ENCODE data around the gene FAM217B.

The FAM217B gene

DNA sequence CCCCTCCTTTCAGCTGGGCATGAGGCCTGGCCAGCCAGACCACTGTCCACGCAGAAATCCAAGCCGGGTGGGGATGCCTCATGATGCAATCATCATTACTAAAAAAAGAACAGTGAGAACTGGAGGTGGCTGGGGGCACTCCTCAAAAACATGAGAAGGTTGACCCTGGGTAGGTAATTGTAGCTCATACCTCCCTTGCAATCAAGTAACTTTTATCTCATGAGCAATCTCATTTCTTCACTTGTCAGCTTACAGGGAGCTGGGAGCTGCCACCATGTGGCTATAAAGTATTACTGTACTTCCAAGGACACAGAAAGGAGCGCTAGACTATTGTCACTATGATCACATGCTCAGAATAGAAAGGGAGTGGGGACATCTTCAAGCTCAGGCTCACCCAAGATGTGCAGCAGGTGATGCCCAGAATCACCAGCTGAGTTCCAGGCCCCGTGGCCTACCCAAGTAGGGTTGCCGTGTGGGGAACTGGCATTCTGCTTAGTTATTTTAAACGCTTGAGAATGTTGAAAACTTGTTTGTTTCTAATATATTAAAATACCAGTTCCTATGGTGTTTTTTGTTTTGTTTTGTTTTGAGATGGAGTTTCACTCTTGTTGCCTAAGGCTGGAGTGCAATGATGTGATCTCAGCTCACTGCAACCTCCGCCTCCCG is 15.1 kb downstream of the FAM217B start:
- peak; percentile 69 for DNase-seq (ENCODE audit: low read depth)
- no peak overlapping the region for H3K4me3 ChIP-seq (ENCODE audit: low read depth, low read length)
- TF ChIP-seq, protein P1, sequence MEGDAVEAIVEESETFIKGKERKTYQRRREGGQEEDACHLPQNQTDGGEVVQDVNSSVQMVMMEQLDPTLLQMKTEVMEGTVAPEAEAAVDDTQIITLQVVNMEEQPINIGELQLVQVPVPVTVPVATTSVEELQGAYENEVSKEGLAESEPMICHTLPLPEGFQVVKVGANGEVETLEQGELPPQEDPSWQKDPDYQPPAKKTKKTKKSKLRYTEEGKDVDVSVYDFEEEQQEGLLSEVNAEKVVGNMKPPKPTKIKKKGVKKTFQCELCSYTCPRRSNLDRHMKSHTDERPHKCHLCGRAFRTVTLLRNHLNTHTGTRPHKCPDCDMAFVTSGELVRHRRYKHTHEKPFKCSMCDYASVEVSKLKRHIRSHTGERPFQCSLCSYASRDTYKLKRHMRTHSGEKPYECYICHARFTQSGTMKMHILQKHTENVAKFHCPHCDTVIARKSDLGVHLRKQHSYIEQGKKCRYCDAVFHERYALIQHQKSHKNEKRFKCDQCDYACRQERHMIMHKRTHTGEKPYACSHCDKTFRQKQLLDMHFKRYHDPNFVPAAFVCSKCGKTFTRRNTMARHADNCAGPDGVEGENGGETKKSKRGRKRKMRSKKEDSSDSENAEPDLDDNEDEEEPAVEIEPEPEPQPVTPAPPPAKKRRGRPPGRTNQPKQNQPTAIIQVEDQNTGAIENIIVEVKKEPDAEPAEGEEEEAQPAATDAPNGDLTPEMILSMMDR (IDR thresholded peaks at IDR 0.05; ENCODE audit: control insufficient read depth, extremely low read depth, insufficient read depth): peak; percentile 74

DNA sequence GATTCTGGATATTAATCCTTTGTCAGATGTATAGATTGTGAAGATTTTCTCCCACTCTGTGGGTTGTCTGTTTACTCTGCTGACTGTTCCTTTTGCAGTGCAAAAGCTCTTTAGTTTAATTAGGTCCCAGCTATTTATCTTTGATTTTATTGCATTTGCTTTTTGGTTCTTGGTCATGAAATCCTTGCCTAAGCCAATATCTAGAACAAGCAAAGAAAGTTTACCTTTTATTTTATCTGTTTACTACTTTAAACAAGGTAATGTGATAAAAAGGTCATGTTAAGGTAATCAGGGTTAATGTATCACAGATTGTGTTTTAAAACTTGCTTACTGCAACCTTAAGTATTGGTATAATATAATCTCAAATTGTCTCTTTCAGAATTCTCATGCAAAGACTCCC is 17.4 kb downstream of the FAM217B start:
- peak; percentile 81 for DNase-seq (ENCODE audit: low read depth)
- peak overlapping the region; percentile 78 for H3K4me3 ChIP-seq (ENCODE audit: low read depth, low read length)

DNA sequence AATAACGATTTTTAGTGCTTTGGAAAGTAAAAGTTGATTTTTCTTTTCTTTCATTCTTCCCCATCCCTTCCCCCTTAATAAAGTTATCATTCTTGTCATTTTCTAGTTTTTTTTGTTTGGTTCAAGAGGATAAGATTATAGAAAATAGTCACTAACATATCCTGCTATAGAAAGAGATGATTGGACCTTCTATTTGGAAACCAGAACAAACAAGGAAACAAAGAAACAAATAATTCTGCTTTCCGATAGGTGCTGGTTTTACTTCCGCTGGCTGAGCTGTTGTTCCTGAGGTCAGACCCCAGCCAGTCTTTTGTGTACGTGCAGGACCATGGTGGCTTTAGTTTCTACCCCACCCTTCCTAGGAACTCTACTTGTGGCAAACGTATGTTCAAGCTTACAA is 17.9 kb downstream of the FAM217B start, which contains the start of gene CDH26:
Gene CDH26 (plus strand): TSS at position 301 of the 400 bp plus-strand sequence. CDS start 304 bp downstream, outside the sequence.
- peak within 1 kb of the TSS; percentile 78 for H3K4me3 ChIP-seq (ENCODE audit: low read depth, low read length)
- DNase-seq (ENCODE audit: low read depth): no peak
- TF ChIP-seq, protein P1 (IDR thresholded peaks at IDR 0.05; ENCODE audit: control insufficient read depth, extremely low read depth, insufficient read depth): no peak

DNA sequence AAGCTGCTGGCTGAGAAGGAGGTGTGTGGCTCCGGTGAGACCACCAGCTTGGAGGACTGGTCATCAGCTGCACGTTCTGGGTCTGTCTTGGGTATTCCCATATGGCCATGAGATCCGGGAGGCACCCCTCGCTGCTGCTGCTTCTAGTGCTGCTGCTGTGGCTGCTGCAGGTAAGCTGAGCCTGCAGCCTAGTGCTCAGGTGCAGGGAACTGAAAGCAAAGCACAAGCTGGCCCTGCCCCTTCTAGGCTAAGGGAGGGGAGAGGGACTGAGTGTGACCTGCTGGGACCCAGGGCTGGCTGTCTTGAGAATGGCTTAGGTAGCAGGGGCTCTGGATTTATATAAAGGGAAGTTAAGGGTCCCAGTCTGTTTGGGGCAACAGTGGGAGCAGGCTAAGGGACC is 18.4 kb downstream of the FAM217B start:
- DNase-seq (ENCODE audit: low read depth): no peak
- H3K4me3 ChIP-seq (ENCODE audit: low read depth, low read length): peak overlapping the region; percentile 78
- TF ChIP-seq, protein P1 (IDR thresholded peaks at IDR 0.05; ENCODE audit: control insufficient read depth, extremely low read depth, insufficient read depth): no peak

DNA sequence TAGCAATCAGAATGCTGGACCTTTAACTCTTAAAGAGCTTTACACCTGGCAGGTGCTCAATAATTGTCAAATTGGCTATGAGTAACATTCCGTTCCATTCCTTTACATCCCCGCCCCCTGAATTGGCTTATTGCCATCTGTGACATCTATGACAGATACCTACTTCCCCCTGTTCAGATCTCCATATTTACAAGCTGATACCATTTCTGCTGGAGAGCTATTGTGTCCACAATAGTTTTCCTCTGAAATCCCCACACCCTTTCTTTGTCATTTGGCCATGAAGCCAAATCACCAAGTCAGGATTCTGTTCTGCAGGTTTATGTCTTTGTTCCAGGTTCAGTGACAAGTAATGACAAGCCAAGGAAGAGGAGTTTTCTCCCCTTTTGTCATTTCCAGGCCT is 21.2 kb downstream of the FAM217B start:
- TF ChIP-seq, protein P1 (IDR thresholded peaks at IDR 0.05; ENCODE audit: control insufficient read depth, extremely low read depth, insufficient read depth): no peak
- H3K4me3 ChIP-seq (ENCODE audit: low read depth, low read length): peak overlapping the region; percentile 78; the same call in 1 of the 2 replicates
- DNase-seq (ENCODE audit: low read depth): peak; percentile 67

DNA sequence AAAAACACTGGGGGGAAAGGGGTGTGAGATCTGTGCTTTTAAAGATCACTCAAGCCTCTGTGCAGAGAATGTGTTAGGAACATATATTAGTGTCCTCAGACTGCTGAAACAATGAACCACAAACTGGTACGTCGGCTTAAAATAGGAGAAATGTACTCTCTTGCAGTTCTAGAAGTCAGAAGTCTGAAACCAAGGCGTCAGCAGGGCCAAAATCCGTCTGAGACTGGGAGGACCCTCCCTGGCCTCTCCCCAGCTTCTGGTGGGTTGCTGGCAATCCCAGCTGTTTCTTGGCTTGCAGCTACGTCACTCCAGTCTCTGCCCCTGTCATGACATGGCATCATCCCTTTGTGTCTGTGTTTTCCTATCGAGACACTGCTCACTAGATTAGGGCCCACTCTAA is 22.0 kb downstream of the FAM217B start:
- no peak overlapping the region for H3K4me3 ChIP-seq (ENCODE audit: low read depth, low read length)
- no peak for DNase-seq (ENCODE audit: low read depth)
- TF ChIP-seq, protein P1 (IDR thresholded peaks at IDR 0.05; ENCODE audit: control insufficient read depth, extremely low read depth, insufficient read depth): no peak

DNA sequence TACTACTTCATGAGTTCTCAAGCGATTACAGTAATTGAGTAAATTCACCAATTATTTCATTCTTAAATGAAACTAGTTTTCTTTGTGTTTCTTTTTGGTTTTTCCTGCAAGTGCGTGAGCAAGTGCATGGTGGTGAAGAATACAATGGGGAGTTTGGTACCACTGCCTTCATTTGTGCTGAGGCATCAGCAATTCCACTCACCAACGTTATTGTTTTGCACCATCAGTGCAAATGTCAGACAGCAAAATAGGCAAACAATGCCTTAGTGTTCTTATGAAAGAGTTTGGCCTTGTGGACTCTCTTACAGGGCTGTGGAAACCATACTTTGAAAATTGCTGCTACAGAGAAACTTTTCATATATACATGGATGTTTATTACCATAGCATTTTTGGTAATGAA is 26.2 kb downstream of the FAM217B start:
- no peak overlapping the region for H3K4me3 ChIP-seq (ENCODE audit: low read depth, low read length)
- no peak for DNase-seq (ENCODE audit: low read depth)
- TF ChIP-seq, protein P1 (IDR thresholded peaks at IDR 0.05; ENCODE audit: control insufficient read depth, extremely low read depth, insufficient read depth): no peak
